ENCODE data around the gene ATP5ME.

ATP5ME gene

GRCh38 chr4:630656-631055, 43.4 kb downstream of the ATP5ME start:
- TF ChIP-seq CTCF (IDR thresholded peaks at IDR 0.05; ENCODE audit: extremely low read depth, missing control alignments) = no peak
- DNase-seq (ENCODE audit: low spot score) = peak; percentile 18

- TF ChIP-seq CTCF (IDR thresholded peaks at IDR 0.05; ENCODE audit: extremely low read depth, missing control alignments) = no peak
- no peak for DNase-seq (ENCODE audit: low spot score)
Measured at GRCh38 chr4:629915-630641, 44.0 kb downstream of the ATP5ME start.

- no peak for DNase-seq (ENCODE audit: low spot score)
- no peak for TF ChIP-seq CTCF (IDR thresholded peaks at IDR 0.05; ENCODE audit: extremely low read depth, missing control alignments)
Measured at GRCh38 chr4:629636-629914, 44.5 kb downstream of the ATP5ME start.

DNA sequence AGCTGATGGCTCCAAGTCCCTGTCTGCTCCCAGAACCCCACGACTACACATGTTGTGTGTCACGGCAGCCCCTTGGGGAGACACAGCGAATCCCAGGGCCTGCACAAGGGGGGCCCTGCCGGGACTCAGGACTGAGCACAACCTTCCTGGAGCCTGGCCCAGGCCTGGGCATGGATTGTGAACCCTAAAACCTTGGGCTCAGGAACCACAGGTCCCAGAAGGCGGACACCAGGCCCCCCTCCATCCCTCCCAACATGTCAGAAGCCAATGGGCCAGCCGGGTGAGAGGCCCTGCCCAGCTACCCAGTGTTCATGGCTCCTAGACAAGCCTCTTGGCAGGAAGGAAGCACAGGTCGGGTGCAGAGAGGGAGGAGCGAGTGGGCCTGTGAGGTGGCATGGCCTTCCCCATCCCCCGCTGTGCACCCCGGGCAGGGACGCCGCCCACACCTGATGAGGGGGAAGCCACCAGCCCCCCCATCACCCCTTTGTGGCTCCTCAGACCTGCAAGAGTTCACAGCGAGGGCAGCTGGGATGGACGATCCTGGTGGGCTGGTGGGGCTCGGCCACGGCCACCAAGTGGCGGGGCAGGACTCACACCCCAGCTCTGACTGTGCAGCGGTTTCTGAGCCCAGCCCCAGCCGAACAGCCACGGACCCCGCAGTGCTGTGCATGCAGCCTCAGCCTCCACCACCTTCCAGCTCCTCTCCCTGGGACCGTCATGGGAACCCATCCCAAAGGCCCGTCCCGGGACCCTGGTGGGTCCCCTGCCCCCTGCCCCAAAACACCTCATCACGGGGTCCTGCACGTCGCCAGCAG, 45.0 kb downstream of the ATP5ME start:
- no peak for TF ChIP-seq CTCF (IDR thresholded peaks at IDR 0.05; ENCODE audit: extremely low read depth, missing control alignments)
- no peak for DNase-seq (ENCODE audit: low spot score)

- DNase-seq (ENCODE audit: low spot score) = peak; percentile 17
- no peak for TF ChIP-seq CTCF (IDR thresholded peaks at IDR 0.05; ENCODE audit: extremely low read depth, missing control alignments)
Measured at GRCh38 chr4:628311-628741, 45.8 kb downstream of the ATP5ME start.

DNA sequence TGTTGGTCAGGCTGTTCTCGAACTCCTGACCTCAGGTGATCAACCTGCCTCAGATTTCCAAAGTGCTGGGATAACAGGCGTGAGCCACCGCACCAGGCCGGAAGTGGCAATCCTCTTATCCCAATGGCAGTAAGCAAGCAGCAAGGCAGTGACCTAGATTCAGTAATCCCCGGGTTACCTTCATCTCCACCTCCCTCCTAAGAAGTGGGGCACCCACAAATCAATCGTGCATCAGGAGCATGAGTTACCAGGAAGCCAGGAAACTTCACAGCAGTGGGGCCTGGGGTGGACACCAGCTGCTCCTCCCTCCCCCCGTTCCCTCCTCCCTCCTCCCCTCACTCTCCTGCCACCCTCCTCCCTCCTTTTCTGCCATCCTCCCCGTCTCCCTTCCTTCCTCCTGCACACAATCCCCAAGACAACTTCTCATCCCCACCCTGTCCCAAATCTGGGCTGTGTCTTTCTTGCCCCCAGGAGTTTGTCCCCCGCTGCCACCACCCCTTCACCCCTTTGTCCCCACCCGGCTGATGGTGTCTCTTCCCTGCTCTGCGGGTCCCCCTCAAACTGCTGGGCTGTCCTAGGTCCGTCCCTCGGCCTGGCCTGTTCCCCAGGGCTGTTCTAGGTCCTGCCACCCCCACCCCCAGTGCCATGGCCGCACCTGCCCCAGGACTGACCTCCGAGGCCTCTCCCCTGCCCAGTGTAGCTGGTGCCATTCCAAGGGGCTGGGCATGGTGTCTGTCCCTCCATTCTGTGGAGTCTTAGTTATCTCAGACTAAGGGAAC, 46.5 kb downstream of the ATP5ME start:
- no peak for TF ChIP-seq CTCF (IDR thresholded peaks at IDR 0.05; ENCODE audit: extremely low read depth, missing control alignments)
- no peak for DNase-seq (ENCODE audit: low spot score)

All from GM20000 (cell line).